Neuron (in vitro differentiated cells): Measurements from ENCODE around the gene ALDH7A1.
A peak's percentile ranks its signal among the peaks of the same experiment; 100 is the strongest.
"Not testable (repeated sequence)": the region's sequence is repeated elsewhere in the genome, so short reads cannot be mapped to it uniquely, and the experiment has no call there.

ENCODE experiments used
- H2AFZ ChIP-seq: one replicate; pipeline ENCODE4 v1.6.1; 2013; ENCODE audit warnings: low read depth, mild to moderate bottlenecking, inconsistent platforms, low read length, moderate library complexity
- H3K27me3 ChIP-seq: one replicate; pipeline ENCODE4 v1.6.1; 2013; ENCODE audit warnings: low read length; ENCODE audit not compliant: insufficient read depth
- H3K36me3 ChIP-seq: one replicate; pipeline ENCODE4 v1.6.1; 2013; ENCODE audit warnings: low read length; ENCODE audit not compliant: insufficient read depth
- H3K4me1 ChIP-seq: one replicate; pipeline ENCODE4 v1.6.1; 2013; ENCODE audit warnings: low read length; ENCODE audit not compliant: insufficient read depth
- H3K4me3 ChIP-seq: 2 replicates; pipeline ENCODE4 v1.5.1; 2013; ENCODE audit warnings: mild to moderate bottlenecking, low read length, moderate library complexity
- H3K9me3 ChIP-seq: one replicate; pipeline ENCODE4 v1.6.1; 2013; ENCODE audit warnings: low read length

ALDH7A1 gene

GRCh38 chr5:126519637-126520592, 75.1 kb downstream of the ALDH7A1 start:
- Histone ChIP-seq H3K4me1 (peaks cover 20% of the 10 kb centered on the region), H3K4me3 (no peak overlapping the region), H2AFZ (peak overlapping the region; percentile 6), H3K36me3 (no peaks in the 10 kb centered on the region), H3K9me3 (no peaks in the 10 kb centered on the region), H3K27me3 (no peaks in the 10 kb centered on the region)

GRCh38 chr5:126519223-126519622, 75.8 kb downstream of the ALDH7A1 start:
- not testable (repeated sequence) for H3K9me3 ChIP-seq, H3K4me3 ChIP-seq, H3K27me3 ChIP-seq, H2AFZ ChIP-seq, H3K36me3 ChIP-seq
- H3K4me1 ChIP-seq: peaks cover 26% of the 10 kb centered on the region

- peaks cover 49% of the 10 kb centered on the region for H3K4me1 ChIP-seq
- H3K9me3 ChIP-seq: no peaks in the 10 kb centered on the region
- no peak overlapping the region for H2AFZ ChIP-seq
- no peaks in the 10 kb centered on the region for H3K36me3 ChIP-seq
- no peaks in the 10 kb centered on the region for H3K27me3 ChIP-seq
- no peak overlapping the region for H3K4me3 ChIP-seq
Observed at GRCh38 chr5:126516852-126517251, 78.2 kb downstream of the ALDH7A1 start.

- Histone ChIP-seq H3K27me3 (no peaks in the 10 kb centered on the region), H2AFZ (no peak overlapping the region), H3K4me1 (peaks cover 50% of the 10 kb centered on the region), H3K4me3 (no peak overlapping the region), H3K36me3 (no peaks in the 10 kb centered on the region), H3K9me3 (no peaks in the 10 kb centered on the region)
Observed at GRCh38 chr5:126516133-126516532, 78.9 kb downstream of the ALDH7A1 start.

- H3K36me3 ChIP-seq: no peaks in the 10 kb centered on the region
- H3K4me3 ChIP-seq: no peak overlapping the region
- no peak overlapping the region for H2AFZ ChIP-seq
- H3K4me1 ChIP-seq: peaks cover 48% of the 10 kb centered on the region
- H3K9me3 ChIP-seq: no peaks in the 10 kb centered on the region
- H3K27me3 ChIP-seq: no peaks in the 10 kb centered on the region
Observed at GRCh38 chr5:126515337-126515736, 79.7 kb downstream of the ALDH7A1 start.

GRCh38 chr5:126514558-126515141, 80.4 kb downstream of the ALDH7A1 start:
- peaks cover 41% of the 10 kb centered on the region for H3K4me1 ChIP-seq
- H2AFZ ChIP-seq: no peak overlapping the region
- no peaks in the 10 kb centered on the region for H3K9me3 ChIP-seq

DNA sequence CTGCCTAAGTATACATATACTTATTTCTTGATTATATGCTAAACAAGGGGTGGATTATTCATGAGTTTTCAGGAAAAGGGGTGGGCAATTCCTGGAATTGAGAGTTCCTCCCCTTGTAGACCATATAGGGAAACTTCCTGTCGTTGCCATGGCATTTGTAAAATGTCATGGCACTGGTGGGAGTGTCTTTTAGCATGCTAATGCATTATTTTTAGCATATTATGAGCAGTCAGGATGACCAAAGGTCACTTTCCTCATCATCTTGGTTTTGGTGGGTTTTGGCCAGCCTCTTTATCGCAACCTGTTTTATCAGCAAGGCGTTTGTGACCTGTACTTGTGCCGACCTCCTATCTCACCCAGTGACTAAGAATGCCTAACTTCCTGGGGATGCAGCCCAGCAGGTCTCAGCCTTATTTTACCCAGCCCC, 80.9 kb downstream of the ALDH7A1 start:
- H3K36me3 ChIP-seq: no peaks in the 10 kb centered on the region
- H3K27me3 ChIP-seq: no peaks in the 10 kb centered on the region
- no peak overlapping the region for H3K4me3 ChIP-seq
- H3K9me3 ChIP-seq: no peaks in the 10 kb centered on the region
- H2AFZ ChIP-seq: no peak overlapping the region
- peaks cover 41% of the 10 kb centered on the region for H3K4me1 ChIP-seq

More at GRCh38 chr5:126514558-126515141, 80.4 kb downstream of the ALDH7A1 start:
- no peaks in the 10 kb centered on the region for H3K27me3 ChIP-seq
- no peak overlapping the region for H3K4me3 ChIP-seq
- H3K36me3 ChIP-seq: no peaks in the 10 kb centered on the region

DNA sequence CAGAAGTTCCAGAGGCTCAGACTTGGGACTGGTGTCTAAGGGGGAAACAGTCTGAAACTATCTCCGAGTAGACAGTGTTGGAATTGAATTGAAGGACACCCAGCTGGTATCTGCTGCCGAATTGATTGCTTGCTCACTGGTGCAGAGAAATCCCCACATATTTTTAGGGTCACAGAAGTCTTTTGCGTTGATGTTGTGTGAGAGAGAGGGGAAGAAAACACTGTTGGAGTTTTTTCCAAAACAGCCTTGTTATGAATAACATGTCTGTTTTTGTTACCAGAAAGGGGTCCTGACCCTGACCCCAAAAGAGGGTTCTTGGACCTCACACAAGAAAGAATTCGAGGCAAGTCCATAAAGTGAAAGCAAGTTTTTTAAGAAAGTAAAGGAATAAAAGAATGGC, 81.3 kb downstream of the ALDH7A1 start:
- H3K9me3 ChIP-seq: no peaks in the 10 kb centered on the region
- H3K27me3 ChIP-seq: no peaks in the 10 kb centered on the region
- H2AFZ ChIP-seq: no peak overlapping the region
- no peak overlapping the region for H3K4me3 ChIP-seq
- peaks cover 44% of the 10 kb centered on the region for H3K4me1 ChIP-seq
- H3K36me3 ChIP-seq: no peaks in the 10 kb centered on the region

DNA sequence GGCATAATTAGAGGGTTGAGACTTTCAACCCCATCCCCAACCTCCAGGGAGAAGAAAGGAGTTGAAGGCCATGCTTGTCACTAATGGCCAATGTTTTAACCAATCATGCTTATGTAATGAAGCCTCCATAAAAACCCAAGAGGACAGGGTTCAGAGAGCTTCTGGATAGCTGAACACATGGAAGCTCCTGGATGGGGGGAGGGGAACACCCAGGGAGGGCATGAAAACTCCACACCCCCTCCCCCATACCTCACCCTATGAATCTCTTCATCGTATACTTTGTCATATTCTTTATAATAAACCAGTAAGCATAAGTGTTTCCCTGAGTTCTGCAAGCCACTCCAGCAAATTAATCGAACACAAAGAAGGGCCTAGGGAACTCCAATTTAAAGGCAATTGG, 81.7 kb downstream of the ALDH7A1 start:
- no peak overlapping the region for H3K4me3 ChIP-seq
- peaks cover 44% of the 10 kb centered on the region for H3K4me1 ChIP-seq
- no peaks in the 10 kb centered on the region for H3K27me3 ChIP-seq
- H2AFZ ChIP-seq: no peak overlapping the region
- H3K36me3 ChIP-seq: no peaks in the 10 kb centered on the region
- no peaks in the 10 kb centered on the region for H3K9me3 ChIP-seq

DNA sequence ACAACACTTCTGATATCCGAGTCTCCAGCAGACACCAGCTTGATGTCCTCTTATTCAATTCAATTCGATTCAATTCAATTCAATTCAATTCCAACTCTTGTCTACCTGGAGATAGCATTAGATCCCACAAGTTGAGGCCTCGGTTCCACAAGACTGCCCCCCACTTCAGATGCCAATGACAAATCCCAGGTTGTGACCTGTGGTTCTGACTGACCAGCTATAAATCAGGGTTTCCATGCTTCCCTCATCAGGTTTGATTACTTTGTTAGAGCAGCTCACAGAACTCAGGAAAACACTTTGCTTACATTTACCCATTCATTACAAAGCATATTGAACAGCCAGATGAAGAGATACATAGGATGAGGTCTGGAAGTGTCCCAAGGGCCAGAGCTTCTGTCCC, 82.6 kb downstream of the ALDH7A1 start:
- no peaks in the 10 kb centered on the region for H3K9me3 ChIP-seq
- no peaks in the 10 kb centered on the region for H3K36me3 ChIP-seq
- no peak overlapping the region for H3K4me3 ChIP-seq
- H2AFZ ChIP-seq: no peak overlapping the region
- no peaks in the 10 kb centered on the region for H3K27me3 ChIP-seq
- H3K4me1 ChIP-seq: peaks cover 44% of the 10 kb centered on the region

DNA sequence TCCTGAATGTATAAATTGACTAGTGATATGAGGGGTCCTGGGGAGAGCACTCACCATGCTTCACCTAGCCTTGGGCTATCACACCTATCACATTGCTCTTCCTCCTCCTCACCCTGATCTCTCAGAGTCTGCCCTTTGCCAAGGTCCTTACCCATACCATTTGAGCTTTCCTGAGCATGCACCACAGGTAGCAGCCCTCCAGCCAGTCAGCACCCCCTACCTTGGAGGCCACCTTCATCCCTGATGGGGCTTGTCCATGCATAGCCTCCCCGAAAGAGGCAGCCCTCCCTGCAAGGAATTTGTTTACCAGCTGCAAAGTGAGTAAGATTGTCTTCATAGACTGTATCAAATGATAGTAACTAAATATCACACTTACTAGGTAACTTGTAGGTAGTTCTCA, 83.1 kb downstream of the ALDH7A1 start:
- peaks cover 44% of the 10 kb centered on the region for H3K4me1 ChIP-seq
- no peaks in the 10 kb centered on the region for H3K36me3 ChIP-seq
- H3K9me3 ChIP-seq: no peaks in the 10 kb centered on the region
- no peaks in the 10 kb centered on the region for H3K27me3 ChIP-seq
- no peak overlapping the region for H3K4me3 ChIP-seq
- no peak overlapping the region for H2AFZ ChIP-seq

DNA sequence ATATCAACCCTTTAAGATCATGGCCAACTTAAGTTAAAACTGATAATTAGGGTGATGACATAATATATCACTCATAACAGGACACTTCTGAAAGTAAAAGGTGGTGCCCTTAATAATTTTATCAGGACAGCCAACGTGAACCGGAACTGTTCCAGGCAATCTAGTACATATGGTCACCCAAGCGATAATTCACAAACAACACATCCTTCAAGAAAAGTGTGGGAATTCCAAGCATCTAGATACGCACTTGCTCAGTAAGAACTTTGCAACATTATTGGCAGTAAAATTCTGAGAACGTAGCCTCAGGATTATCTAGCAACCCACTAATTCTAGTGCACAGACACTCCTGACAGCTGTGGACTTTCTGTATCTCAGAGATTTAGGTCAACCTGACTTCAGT, 85.7 kb downstream of the ALDH7A1 start:
- Histone ChIP-seq H3K9me3 (no peaks in the 10 kb centered on the region), H3K4me1 (peaks cover 31% of the 10 kb centered on the region), H3K36me3 (no peaks in the 10 kb centered on the region), H3K27me3 (no peaks in the 10 kb centered on the region), H3K4me3 (no peak overlapping the region), H2AFZ (no peak overlapping the region)

DNA sequence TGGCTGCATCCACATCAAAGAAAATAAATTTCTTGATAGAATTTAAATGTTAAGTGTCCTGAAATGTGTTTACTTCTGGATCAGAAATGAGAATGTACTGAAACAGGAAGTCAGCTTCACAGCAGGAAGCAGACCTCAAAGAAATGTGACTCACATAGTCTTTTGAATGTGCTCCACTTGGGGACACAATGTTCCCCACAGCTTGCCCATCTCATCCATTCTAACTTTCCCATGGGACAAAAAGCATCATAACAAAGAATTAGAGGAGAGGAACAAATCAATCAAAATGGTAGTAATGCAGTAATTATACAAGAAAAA, 86.1 kb downstream of the ALDH7A1 start:
- Histone ChIP-seq H3K4me1 (peaks cover 32% of the 10 kb centered on the region), H3K27me3 (no peaks in the 10 kb centered on the region), H3K4me3 (no peak overlapping the region), H3K9me3 (no peaks in the 10 kb centered on the region), H2AFZ (no peak overlapping the region), H3K36me3 (no peaks in the 10 kb centered on the region)
